GM12878 (cell line): Measurements from ENCODE around the gene GNG3. TPM values are rescaled to one million over a fixed set of nuclear protein-coding genes. Genes with fewer than 3 reads are reported as not detected.
"Not testable (repeated sequence)": the region's sequence is repeated elsewhere in the genome, so short reads cannot be mapped to it uniquely, and the experiment has no call there.

Source experiments
- ATAC-seq: fragments of 200-7000 bp; cut with Tn5 transposase; 3 replicates; pipeline ENCODE4 v1.9.1; 2020; ENCODE audit warnings: mild to moderate bottlenecking, moderate library complexity
- BruUV-seq: library from RNA; stranded (reverse); fragments of 400-500 nt; replicated peaks from 2 replicates; lab custom pipeline; 2021; lab: Mats Ljungman, UMichigan
- CTCF ChIA-PET: fragments of 300-600 bp; sonication (Branson Sonifier 250); formaldehyde crosslinking; extraction: SDS; loops from one replicate; lab custom pipeline; 2021; ENCODE audit warnings: inconsistent platforms; lab: Yijun Ruan, JAX
- POLR2A ChIA-PET: fragments of 350-600 bp; formaldehyde crosslinking; extraction: SDS; loops from one replicate; lab custom pipeline; 2021; ENCODE audit warnings: inconsistent platforms; lab: Charles Lee
- RAD21 ChIA-PET: fragments of 300-600 bp; sonication (Branson Sonifier 250); formaldehyde crosslinking; loops from one replicate; lab custom pipeline; 2023; ENCODE audit warnings: antibody characterized with exemption; ENCODE audit not compliant: unreplicated experiment; lab: Charles Lee
- SMC1A ChIA-PET: fragments of 300-600 bp; sonication (Branson Sonifier 250); formaldehyde crosslinking; loops from one replicate; lab custom pipeline; 2023; ENCODE audit not compliant: unreplicated experiment, uncharacterized antibody; lab: Charles Lee
- DNase-seq: peaks from one replicate; pipeline ENCODE4 v3.0.0-alpha.2; 2011; ENCODE audit warnings: low read depth, low spot score
- FAIRE-seq: peaks from 3 replicates; lab custom pipeline; 2011; peaks lifted over from hg19 to GRCh38; lab: Jason Lieb, UNC
- H2AFZ ChIP-seq: 2 replicates; pipeline ENCODE4 v1.6.0; 2011; ENCODE audit warnings: low read depth, low read length, control low read depth; ENCODE audit not compliant: control insufficient read depth
- H3K27ac ChIP-seq: 2 replicates; pipeline ENCODE4 v1.5.1; 2011; ENCODE audit warnings: control low read depth; ENCODE audit not compliant: control insufficient read depth, insufficient read depth
- H3K27me3 ChIP-seq, 2 experiments: replicated peaks in 1 of 2; 2 replicates each; pipeline versions ENCODE4 v1.6.0 to v1.6.1; 2011; ENCODE audit warnings: low read length in 1 of 2; ENCODE audit not compliant: control insufficient read depth in 2 of 2, insufficient read depth in 2 of 2
- H3K36me3 ChIP-seq, 2 experiments: 2 replicates each; pipeline ENCODE4 v1.5.1; 2011; ENCODE audit warnings: low read length in 1 of 2; ENCODE audit not compliant: control insufficient read depth in 2 of 2, insufficient read depth in 2 of 2
- H3K4me1 ChIP-seq: 2 replicates; pipeline ENCODE4 v1.6.1; 2011; ENCODE audit warnings: mild to moderate bottlenecking, low read length, moderate library complexity, mixed read lengths; ENCODE audit not compliant: control insufficient read depth, insufficient read depth
- H3K4me2 ChIP-seq: 2 replicates; pipeline ENCODE4 v1.6.0; 2011; ENCODE audit warnings: control low read depth; ENCODE audit not compliant: control insufficient read depth, insufficient read depth
- H3K4me3 ChIP-seq: fragments of 200-600 bp; sonication (generic); 2 replicates; pipeline ENCODE4 v1.5.1; 2016
- H3K79me2 ChIP-seq: 2 replicates; pipeline ENCODE4 v1.6.0; 2011; ENCODE audit warnings: low read length; ENCODE audit not compliant: control insufficient read depth, insufficient read depth
- H3K9ac ChIP-seq: 2 replicates; pipeline ENCODE4 v1.8.0; 2011; ENCODE audit warnings: low read length, control low read depth, mixed read lengths; ENCODE audit not compliant: control insufficient read depth, insufficient read depth
- H3K9me3 ChIP-seq: replicated peaks from 3 replicates; pipeline ENCODE4 v1.5.1; 2011; ENCODE audit warnings: mild to moderate bottlenecking, low read length; ENCODE audit not compliant: control insufficient read depth, insufficient read depth
- H4K20me1 ChIP-seq: 2 replicates; pipeline ENCODE4 v1.6.0; 2011; ENCODE audit not compliant: control insufficient read depth, insufficient read depth
- EGR1 ChIP-seq, 2 experiments: IDR thresholded peaks; 1 replicate in 1 of 2; 2 replicates in 1 of 2; pipeline ENCODE4 v1.6.1; 2011 to 2012; ENCODE audit warnings: low read depth in 2 of 2, low read length in 2 of 2, borderline replicate concordance in 1 of 2, mild to moderate bottlenecking in 1 of 2, moderate library complexity in 1 of 2
- FOS ChIP-seq: IDR thresholded peaks from 3 replicates; pipeline ENCODE4 v1.6.1; 2011; ENCODE audit warnings: borderline replicate concordance; ENCODE audit not compliant: insufficient read length; ENCODE audit errors: extremely low read depth
- FOXM1 ChIP-seq: IDR thresholded peaks from 2 replicates; pipeline ENCODE4 v1.6.1; 2012; ENCODE audit warnings: low read depth, mild to moderate bottlenecking, inconsistent platforms, low read length, moderate library complexity
- MEF2B ChIP-seq: fragments of 450-650 bp; IDR thresholded peaks from 2 replicates; pipeline ENCODE4 v1.6.1; 2018; ENCODE audit warnings: mild to moderate bottlenecking, moderate library complexity; ENCODE audit not compliant: partially characterized antibody, poor library complexity, severe bottlenecking
- NR2C2 ChIP-seq: IDR thresholded peaks from 2 replicates; pipeline ENCODE4 v1.6.1; 2011; ENCODE audit warnings: borderline replicate concordance, low read depth; ENCODE audit not compliant: control insufficient read depth, insufficient read length
- RFX5 ChIP-seq: IDR thresholded peaks from 2 replicates; pipeline ENCODE4 v1.6.1; 2011; ENCODE audit warnings: low read depth, low read length, improper control_type of control experiment
- SP1 ChIP-seq: IDR thresholded peaks from one replicate; pipeline ENCODE4 v1.6.1; 2011; ENCODE audit warnings: low read depth, low read length
- SPI1 ChIP-seq: IDR thresholded peaks from 2 replicates; pipeline ENCODE4 v1.6.1; 2011; ENCODE audit warnings: low read depth, mild to moderate bottlenecking, low read length, moderate library complexity, borderline replicate concordance; ENCODE audit not compliant: insufficient read depth
- SRF ChIP-seq, 2 experiments: IDR thresholded peaks; 2 replicates each; pipeline ENCODE4 v1.6.1; 2011; ENCODE audit warnings: low read depth in 2 of 2, low read length in 2 of 2, mild to moderate bottlenecking in 1 of 2, moderate library complexity in 1 of 2
- WGBS: methylation state at CpG from one replicate; pipeline ENCODE4 v1.1.6; 2016; ENCODE audit warnings: low lambda C conversion rate; ENCODE audit not compliant: insufficient replicate concordance, insufficient coverage; ENCODE audit errors: missing lambda C conversion rate; 5-methylcytosine and 5-hydroxymethylcytosine counted together
- in situ Hi-C: fragments of 300-500 bp; cut with MboI; formaldehyde crosslinking; loops from 9 replicates; pipeline ENCODE4 v1.14.3; 2018; ENCODE audit warnings: mixed read lengths
- intact Hi-C: fragments of 100-400 bp; cut with micrococcal nuclease; formaldehyde crosslinking; loops from one replicate; pipeline ENCODE4 v1.14.2; 2022; ENCODE audit not compliant: unreplicated experiment
- polyA plus RNA-seq, 11 experiments: library from polyadenylated mRNA; depleted of rRNA in 4 of 11; unstranded in 6 of 11; stranded (reverse) in 5 of 11; fragments of >200 nt; fragmentation: Nextera tagmentation in 4 of 11; fragmentation: Illumina TruSeq in 1 of 11; extraction: Ambion mirVana in 4 of 11; extraction: Trizol in 1 of 11; gene quantifications; 1 replicate in 1 of 11; 2 replicates in 10 of 11; pipeline versions ENCODE4 v1.2.1 to v1.2.3, GENCODE V29; 2011 to 2016; ENCODE audit warnings: inconsistent platforms in 2 of 11, missing spikeins in 2 of 11, low read depth in 1 of 11
- total RNA-seq, 4 experiments: library from RNA; depleted of rRNA in 3 of 4; stranded (reverse); fragments of >200 nt in 3 of 4; fragmentation: Illumina TruSeq in 1 of 4; extraction: Trizol in 1 of 4; gene quantifications; 2 replicates each; pipeline versions ENCODE4 v1.2.1 to v1.2.3, GENCODE V29; 2013 to 2021
- TF ChIP-seq, protein P1 (sequence below): fragments of 450-650 bp; IDR thresholded peaks from 2 replicates; pipeline ENCODE4 v1.6.1; 2014; ENCODE audit warnings: mild to moderate bottlenecking

The GNG3 gene
- total and polyA plus RNA-seq, 10 of the 15 experiments (the other 5 are each of a cell fraction or from before 2014, with no cell fraction given) = 0.27 to 0.83 (median 0.57) TPM; not detected in 5

DNA sequence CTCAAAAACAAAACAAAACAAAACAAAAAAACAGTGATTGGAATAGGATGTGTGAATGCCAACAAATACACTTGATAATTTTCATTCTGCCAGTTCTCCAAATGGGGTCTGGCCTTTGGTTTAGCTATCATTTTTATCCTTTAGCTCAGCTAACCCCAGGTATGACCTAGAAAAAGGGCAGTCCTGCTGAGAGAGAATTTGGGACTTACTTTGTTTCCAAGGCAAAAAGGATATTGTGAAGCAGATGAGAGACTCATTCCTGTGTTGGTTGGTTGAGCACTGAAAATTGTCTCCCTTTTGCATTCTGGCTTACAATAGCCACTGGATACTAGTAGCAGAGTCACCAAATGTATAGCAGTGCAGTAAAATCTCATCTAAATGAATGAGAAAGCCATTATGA is 29.7 kb downstream of the GNG3 start (continued):
- TF ChIP-seq SPI1 = no peak

DNA sequence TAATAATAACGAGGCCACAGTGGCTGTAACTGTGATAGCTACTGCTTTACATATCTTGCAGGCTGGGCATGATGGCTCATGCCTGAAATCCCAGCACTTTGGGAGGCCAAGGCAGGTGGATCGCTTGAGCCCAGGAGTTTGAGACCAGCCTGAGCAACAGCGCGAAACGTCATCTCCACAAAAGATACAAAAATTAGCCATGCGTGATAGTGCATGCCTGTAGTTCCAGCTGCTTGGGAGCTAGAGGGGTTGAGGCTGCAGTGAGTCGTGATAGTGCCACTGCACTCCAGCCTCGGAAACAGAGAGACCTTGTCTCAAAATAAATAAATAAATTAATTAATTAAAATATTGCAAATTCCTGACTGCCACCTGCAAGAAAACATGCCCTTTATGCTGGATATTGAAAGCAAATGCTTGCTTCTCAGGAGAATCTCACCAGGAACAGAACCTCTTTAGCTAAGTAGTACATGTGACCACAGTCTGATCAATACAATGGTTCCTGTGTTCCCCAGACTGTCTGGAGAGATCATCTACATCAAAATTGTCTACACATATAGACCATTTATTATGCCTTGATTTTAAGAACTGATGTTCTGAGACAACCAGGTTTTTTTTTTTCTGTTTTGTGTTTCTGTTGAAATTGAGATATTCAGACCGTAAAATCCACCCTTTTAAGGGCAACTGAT is 40.1 kb downstream of the GNG3 start:
- Histone ChIP-seq H3K4me1 (no peaks in the 10 kb centered on the region; the same call in 1 of the 2 replicates), H3K9me3 (no peaks in the 10 kb centered on the region), H3K4me3 (no peak overlapping the region), H2AFZ (no peak overlapping the region), H3K4me2 (no peak overlapping the region), H3K9ac (no peak overlapping the region)
- DNase-seq (no peak), FAIRE-seq (no peak)
- in situ Hi-C loops = no loop called here
- SMC1A ChIA-PET = interaction anchor here (0.5 to 1.7 kb wide), 6 partner anchors 11 to 244 kb away, joined by 3 to 8 read pairs (median 3); partner anchors contain the start of gene WDR74
- CTCF ChIA-PET = interaction anchor here (1.3 kb wide), 1 partner anchor 14 kb away, joined by 3 read pairs; the partner anchor contains the start of gene POLR2G
- POLR2A ChIA-PET = interaction anchor here (0.6 to 1.1 kb wide), 3 partner anchors 13 to 148 kb away, joined by 3 to 4 read pairs (median 4); no protein-coding TSS in a partner anchor
- no TSS peak for BruUV-seq
- TF ChIP-seq EGR1 (IDR thresholded peaks at IDR 0.05; ENCODE audit: borderline replicate concordance in 1 of 2, low read depth in 2 of 2, low read length in 2 of 2) = no peak
- no peak for TF ChIP-seq FOXM1
- no peak for TF ChIP-seq SP1
- TF ChIP-seq NR2C2 = no peak
- TF ChIP-seq RFX5 = no peak
- TF ChIP-seq, protein P1, sequence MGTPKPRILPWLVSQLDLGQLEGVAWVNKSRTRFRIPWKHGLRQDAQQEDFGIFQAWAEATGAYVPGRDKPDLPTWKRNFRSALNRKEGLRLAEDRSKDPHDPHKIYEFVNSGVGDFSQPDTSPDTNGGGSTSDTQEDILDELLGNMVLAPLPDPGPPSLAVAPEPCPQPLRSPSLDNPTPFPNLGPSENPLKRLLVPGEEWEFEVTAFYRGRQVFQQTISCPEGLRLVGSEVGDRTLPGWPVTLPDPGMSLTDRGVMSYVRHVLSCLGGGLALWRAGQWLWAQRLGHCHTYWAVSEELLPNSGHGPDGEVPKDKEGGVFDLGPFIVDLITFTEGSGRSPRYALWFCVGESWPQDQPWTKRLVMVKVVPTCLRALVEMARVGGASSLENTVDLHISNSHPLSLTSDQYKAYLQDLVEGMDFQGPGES = no peak
- no peak for TF ChIP-seq SRF (IDR thresholded peaks at IDR 0.05; ENCODE audit: low read depth in 2 of 2, low read length in 2 of 2)
- no peak for TF ChIP-seq FOS
- no peak for TF ChIP-seq MEF2B
- TF ChIP-seq, all 136 proteins: peak for 0
- intact Hi-C loops = no loop called here
- Histone ChIP-seq H3K79me2 (no peaks in the 10 kb centered on the region; the same call in 1 of the 2 replicates), H3K27me3 (no peaks in the 10 kb centered on the region), H4K20me1 (no peaks in the 10 kb centered on the region), H3K36me3 (no peaks in the 10 kb centered on the region; a peak in 1 of 4 replicates), H3K27ac (no peak overlapping the region)
- WGBS = 87% methylated on average over 9 of the region's 9 CpGs
- RAD21 ChIA-PET = no interaction called here
- ATAC-seq = no peak

DNA sequence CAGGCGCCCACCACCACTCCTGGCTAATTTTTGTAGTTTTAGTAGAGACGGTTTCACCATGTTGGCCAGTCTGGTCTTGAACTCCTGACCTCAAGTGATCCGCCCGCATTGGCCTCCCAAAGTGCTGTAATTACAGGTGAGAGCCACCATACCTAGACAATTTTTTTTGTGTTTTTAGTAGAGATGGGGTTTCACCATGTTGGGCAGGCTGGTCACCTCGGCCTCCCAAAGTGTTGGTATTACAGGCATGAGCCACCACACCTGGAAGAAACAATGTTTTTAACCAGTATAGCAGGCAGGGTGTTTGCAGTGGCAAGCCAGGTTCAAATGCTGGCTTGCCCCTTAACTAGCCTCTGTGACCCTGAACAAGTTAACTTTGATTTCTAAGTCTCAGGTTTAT is 42.5 kb downstream of the GNG3 start:
- CTCF ChIA-PET, BruUV-seq, H3K4me1 ChIP-seq: not testable (repeated sequence)

More for the DNA sequence above, 42.5 kb downstream of the GNG3 start:
- RAD21 ChIA-PET, H4K20me1 ChIP-seq, ATAC-seq, H2AFZ ChIP-seq, intact Hi-C loops, DNase-seq, H3K9me3 ChIP-seq, H3K4me2 ChIP-seq, H3K27ac ChIP-seq, H3K27me3 ChIP-seq, FAIRE-seq, H3K36me3 ChIP-seq, H3K79me2 ChIP-seq, H3K9ac ChIP-seq, in situ Hi-C loops, H3K4me3 ChIP-seq: not testable (repeated sequence)
- POLR2A ChIA-PET = interaction anchor here (2.3 kb wide), 1 partner anchor 23 kb away, joined by 6 read pairs; the partner anchor contains the start of gene HNRNPUL2
- SMC1A ChIA-PET = interaction anchor here (1.9 kb wide), 1 partner anchor 8 kb away, joined by 5 read pairs; no protein-coding TSS in a partner anchor
- 90% methylated on average over 5 of the region's 5 CpGs for WGBS
